ENCODE measurements around the gene FCHSD1. TPM values are rescaled to one million over a fixed set of nuclear protein-coding genes. Genes with fewer than 3 reads are reported as not detected.

Gene FCHSD1
- total RNA-seq, 1 experiment from 2014 or later: 23.1 TPM

- no peak overlapping the region for H2AFZ ChIP-seq (ENCODE audit: low read length)
- no peak overlapping the region for H3K9ac ChIP-seq (ENCODE audit: extremely low read depth, insufficient read length, low read length)
These were observed 21.9 kb upstream of the FCHSD1 start for GRCh38 chr5:141672841-141673813.

More at GRCh38 chr5:141672841-141673813, 21.9 kb upstream of the FCHSD1 start:
- H2BK120ac ChIP-seq (ENCODE audit: low read depth, low read length, poor library complexity, severe bottlenecking): no peak overlapping the region
- no peak overlapping the region for H3K27ac ChIP-seq (ENCODE audit: insufficient read length, low read depth, low read length)
- H3K9me3 ChIP-seq (ENCODE audit: control insufficient read depth, low read depth, low read length): no peaks in the 10 kb centered on the region
- H2BK15ac ChIP-seq (ENCODE audit: low read depth, low read length): no peak overlapping the region
- H2BK12ac ChIP-seq (ENCODE audit: insufficient read length, low read depth, low read length): no peak overlapping the region
- H4K20me1 ChIP-seq (ENCODE audit: control insufficient read depth, insufficient read depth, insufficient read length): no peaks in the 10 kb centered on the region
- no peak overlapping the region for H3K4me2 ChIP-seq (ENCODE audit: insufficient read depth, insufficient read length, low read length)
- H2AK5ac ChIP-seq (ENCODE audit: insufficient read length, low read length): no peak overlapping the region
- no peaks in the 10 kb centered on the region for H3K23me2 ChIP-seq (ENCODE audit: insufficient read length, low read depth, low read length, poor library complexity, severe bottlenecking)
- Mint-ChIP-seq H3K36me3 (ENCODE audit: insufficient read depth in 1 of 3, low read depth in 3 of 3) (peaks cover 38 to 47% (median 39%) of the 10 kb centered on the region in 3 experiments), H3K27ac (peak overlapping the region in 2 of 3 experiments; percentile 12 to 91; a peak in 3 of 7 replicates), H3K4me3 (no peak overlapping the region; a peak in 1 of 5 replicates), H3K27me3 (ENCODE audit: low read depth) (no peaks in the 10 kb centered on the region), H3K9me3 (peaks cover 0 to under 1% of the 10 kb centered on the region in 2 experiments; a peak in 1 of 5 replicates), H3K4me1 (peaks cover 34 to 40% of the 10 kb centered on the region in 2 experiments)
- H3K4me1 ChIP-seq (ENCODE audit: insufficient read depth, low read length): peaks cover 6% of the 10 kb centered on the region
- H4K8ac ChIP-seq (replicated peaks; ENCODE audit: insufficient read length, low read depth, low read length): no peak overlapping the region
- H4K91ac ChIP-seq (ENCODE audit: insufficient read length, low read depth, low read length): no peak overlapping the region
- H4K5ac ChIP-seq (ENCODE audit: insufficient read length, low read depth, low read length): no peak overlapping the region
- H2BK5ac ChIP-seq (ENCODE audit: insufficient read length, low read length): no peak overlapping the region
- DNase-seq: peak; percentile 50
- no peaks in the 10 kb centered on the region for H3K79me2 ChIP-seq (ENCODE audit: insufficient read depth, low read length)
- no peak overlapping the region for H3K14ac ChIP-seq (ENCODE audit: insufficient read depth, low read length)
- no peak overlapping the region for H3K4ac ChIP-seq (ENCODE audit: low read depth, low read length)
- WGBS (ENCODE audit: extremely low coverage, insufficient read length, low lambda C conversion rate): no CpG with 5 or more reads among the region's 19 CpGs
- H3K56ac ChIP-seq (ENCODE audit: insufficient read length, low read depth, low read length): no peak overlapping the region
- no peak overlapping the region for H3K23ac ChIP-seq (ENCODE audit: insufficient read length, low read depth, low read length)
- no peaks in the 10 kb centered on the region for H3K79me1 ChIP-seq (ENCODE audit: insufficient read depth, low read depth, low read length, poor library complexity, severe bottlenecking)
- TF ChIP-seq CTCF (conservative IDR thresholded peaks at IDR 0.05): no peak
- no peaks in the 10 kb centered on the region for H3K27me3 ChIP-seq (ENCODE audit: insufficient read depth, low read length)
- H2BK20ac ChIP-seq (ENCODE audit: low read depth, low read length, poor library complexity, severe bottlenecking): no peak overlapping the region
- H3K18ac ChIP-seq (ENCODE audit: insufficient read length, low read depth, low read length): no peak overlapping the region
- no peak overlapping the region for H3T11ph ChIP-seq (ENCODE audit: low read length)
